HG03354 (cell line): Measurements from ENCODE around the gene MS4A6A.
"Not testable (repeated sequence)": the region's sequence is repeated elsewhere in the genome, so short reads cannot be mapped to it uniquely, and the experiment has no call there.

Experiments
- ATAC-seq: cut with Tn5 transposase; IDR thresholded peaks from one replicate; pipeline ENCODE4 v1.9.1; 2021; ENCODE audit warnings: mild to moderate bottlenecking; ENCODE audit not compliant: unreplicated experiment, poor library complexity, severe bottlenecking

The MS4A6A gene

GRCh38 chr11:60133917-60134316, 49.0 kb downstream of the MS4A6A start:
- ATAC-seq: no peak

GRCh38 chr11:60131912-60132311, 51.0 kb downstream of the MS4A6A start:
- no peak for ATAC-seq

- ATAC-seq: no peak
Measured at GRCh38 chr11:60130496-60130895, 52.4 kb downstream of the MS4A6A start.

- no peak for ATAC-seq
Measured at GRCh38 chr11:60129853-60130252, 53.0 kb downstream of the MS4A6A start.

- not testable (repeated sequence) for ATAC-seq
Measured at GRCh38 chr11:60128866-60129265, 54.0 kb downstream of the MS4A6A start.

GRCh38 chr11:60128376-60128775, 54.5 kb downstream of the MS4A6A start:
- no peak for ATAC-seq

- ATAC-seq: no peak
Measured at GRCh38 chr11:60127311-60127811, 55.5 kb downstream of the MS4A6A start.

- ATAC-seq: no peak
Measured at GRCh38 chr11:60125956-60126585, 56.8 kb downstream of the MS4A6A start.

- ATAC-seq: no peak
Measured at GRCh38 chr11:60124802-60125432, 58.0 kb downstream of the MS4A6A start.
